ENCODE results near the gene PLPP1. TPM values are rescaled to one million over a fixed set of nuclear protein-coding genes. Genes with fewer than 3 reads are reported as not detected.

The PLPP1 gene
- total and polyA plus RNA-seq, 4 donors = 23.4 to 149 (median 68.7) TPM

DNA sequence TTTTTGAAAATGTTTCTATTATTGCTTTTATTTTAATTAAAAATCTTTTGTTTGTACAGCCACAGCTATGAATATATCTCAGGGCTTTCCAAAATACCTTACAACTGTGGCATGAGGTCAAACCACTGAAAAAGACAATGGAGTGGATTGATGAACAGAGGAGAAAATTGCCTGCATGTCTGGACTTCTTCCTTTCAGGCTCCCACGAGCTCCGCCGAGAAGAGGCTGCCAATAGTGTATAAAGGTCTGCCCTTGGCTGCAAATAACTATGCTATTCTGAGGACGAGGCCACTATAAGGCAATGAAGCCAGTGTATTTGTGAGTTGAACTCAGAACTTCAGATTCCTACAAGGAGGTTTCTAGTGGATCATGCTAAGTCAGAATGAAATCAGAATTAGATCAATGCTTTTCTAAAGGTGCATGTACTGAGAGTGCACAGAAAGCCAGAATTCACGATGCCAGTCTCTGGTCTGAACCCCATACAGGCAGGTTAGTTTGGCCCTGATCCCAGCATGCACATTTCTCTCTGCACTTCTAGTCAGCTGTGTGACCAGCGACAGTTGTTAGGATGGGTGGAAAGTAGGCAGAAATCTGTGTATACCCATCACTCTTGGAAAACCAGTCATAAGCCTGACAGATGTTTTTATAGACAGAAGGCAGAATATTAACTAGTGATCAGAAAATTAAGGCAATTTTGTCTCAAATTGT, 42.7 kb upstream of the PLPP1 start:
- TF ChIP-seq JUND (IDR thresholded peaks at IDR 0.05) = peak in 1 of 2 donors; percentile 13
- TF ChIP-seq HNF4A (conservative IDR thresholded peaks at IDR 0.05) = peak in 1 of 2 donors; percentile 10
- no peak for TF ChIP-seq HNF4G (IDR thresholded peaks at IDR 0.05)
- no peak for TF ChIP-seq ATF3 (IDR thresholded peaks at IDR 0.05)
- TF ChIP-seq TAF1 (conservative IDR thresholded peaks at IDR 0.05) = no peak
- TF ChIP-seq YY1 (IDR thresholded peaks at IDR 0.05) = peak; percentile 37
- TF ChIP-seq FOXA2 (IDR thresholded peaks at IDR 0.05) = no peak
- peak; percentile 83 to 86 for TF ChIP-seq RXRA (IDR thresholded peaks at IDR 0.05)
- TF ChIP-seq NR2F2 (IDR thresholded peaks at IDR 0.05) = peak; percentile 69
- no peak for TF ChIP-seq ZBTB33 (IDR thresholded peaks at IDR 0.05)
- peak in 1 of 2 donors; percentile 56 for TF ChIP-seq RAD21 (IDR thresholded peaks at IDR 0.05)
- TF ChIP-seq, protein P1, sequence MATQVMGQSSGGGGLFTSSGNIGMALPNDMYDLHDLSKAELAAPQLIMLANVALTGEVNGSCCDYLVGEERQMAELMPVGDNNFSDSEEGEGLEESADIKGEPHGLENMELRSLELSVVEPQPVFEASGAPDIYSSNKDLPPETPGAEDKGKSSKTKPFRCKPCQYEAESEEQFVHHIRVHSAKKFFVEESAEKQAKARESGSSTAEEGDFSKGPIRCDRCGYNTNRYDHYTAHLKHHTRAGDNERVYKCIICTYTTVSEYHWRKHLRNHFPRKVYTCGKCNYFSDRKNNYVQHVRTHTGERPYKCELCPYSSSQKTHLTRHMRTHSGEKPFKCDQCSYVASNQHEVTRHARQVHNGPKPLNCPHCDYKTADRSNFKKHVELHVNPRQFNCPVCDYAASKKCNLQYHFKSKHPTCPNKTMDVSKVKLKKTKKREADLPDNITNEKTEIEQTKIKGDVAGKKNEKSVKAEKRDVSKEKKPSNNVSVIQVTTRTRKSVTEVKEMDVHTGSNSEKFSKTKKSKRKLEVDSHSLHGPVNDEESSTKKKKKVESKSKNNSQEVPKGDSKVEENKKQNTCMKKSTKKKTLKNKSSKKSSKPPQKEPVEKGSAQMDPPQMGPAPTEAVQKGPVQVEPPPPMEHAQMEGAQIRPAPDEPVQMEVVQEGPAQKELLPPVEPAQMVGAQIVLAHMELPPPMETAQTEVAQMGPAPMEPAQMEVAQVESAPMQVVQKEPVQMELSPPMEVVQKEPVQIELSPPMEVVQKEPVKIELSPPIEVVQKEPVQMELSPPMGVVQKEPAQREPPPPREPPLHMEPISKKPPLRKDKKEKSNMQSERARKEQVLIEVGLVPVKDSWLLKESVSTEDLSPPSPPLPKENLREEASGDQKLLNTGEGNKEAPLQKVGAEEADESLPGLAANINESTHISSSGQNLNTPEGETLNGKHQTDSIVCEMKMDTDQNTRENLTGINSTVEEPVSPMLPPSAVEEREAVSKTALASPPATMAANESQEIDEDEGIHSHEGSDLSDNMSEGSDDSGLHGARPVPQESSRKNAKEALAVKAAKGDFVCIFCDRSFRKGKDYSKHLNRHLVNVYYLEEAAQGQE (IDR thresholded peaks at IDR 0.05) = peak; percentile 30
- no peak for TF ChIP-seq CTCF (IDR thresholded peaks at IDR 0.05; ENCODE audit: low read depth, low read length, missing input control)
- TF ChIP-seq FOXA1 (IDR thresholded peaks at IDR 0.05) = no peak
- peak; percentile 66 for TF ChIP-seq SP1 (IDR thresholded peaks at IDR 0.05)
- TF ChIP-seq EGR1 (IDR thresholded peaks at IDR 0.05; ENCODE audit: low read depth in 2 of 2) = no peak
- TF ChIP-seq GABPA (IDR thresholded peaks at IDR 0.05 in 1 of 2, conservative IDR thresholded peaks at IDR 0.05 in 1 of 2) = no peak
- Histone ChIP-seq H3K36me3 (ENCODE audit: control insufficient read depth in 4 of 4, insufficient read depth in 3 of 4, low read depth in 1 of 4, low read length in 3 of 4) (no peaks in the 10 kb centered on the region), H3K9ac (ENCODE audit: low read depth in 1 of 2, low read length in 2 of 2) (no peak overlapping the region), H3K27ac (ENCODE audit: low read depth in 1 of 2, low read length in 2 of 2) (peak overlapping the region in 1 of 2 donors; percentile 79), H3K27me3 (ENCODE audit: control insufficient read depth in 4 of 4, insufficient read depth in 4 of 4, low read length in 3 of 4) (no peaks in the 10 kb centered on the region), H3K4me1 (ENCODE audit: control insufficient read depth in 4 of 4, insufficient read depth in 4 of 4, low read length in 3 of 4) (peaks cover 0 to 24% (median 17%) of the 10 kb centered on the region in 4 donors), H3K4me3 (ENCODE audit: low read depth in 1 of 3, low read length in 3 of 3) (no peak overlapping the region), H3K9me3 (ENCODE audit: control insufficient read depth in 4 of 4, low read length in 3 of 4) (no peaks in the 10 kb centered on the region)
- DNase-seq (ENCODE audit: low spot score) = no peak
- WGBS = 29% methylated on average over 6 of the region's 6 CpGs
